NCI-H1417 treated with DMSO at 0.1 percent for 48 hours (cell line): Measurements from ENCODE around the gene NDFIP1.
"Not testable (repeated sequence)": the region's sequence is repeated elsewhere in the genome, so short reads cannot be mapped to it uniquely, and the experiment has no call there.

Source experiments
- DNase-seq: peaks from one replicate; lab custom pipeline; 2025; lab: John Stamatoyannopoulos, UW

The NDFIP1 gene

GRCh38 chr5:142154449-142154841 is 45.9 kb downstream of the NDFIP1 start:
- DNase-seq, result not testable (repeated sequence)

GRCh38 chr5:142156839-142157463 is 48.4 kb downstream of the NDFIP1 start:
- no peak for DNase-seq

GRCh38 chr5:142159354-142159753 is 50.8 kb downstream of the NDFIP1 start:
- no peak for DNase-seq

GRCh38 chr5:142164315-142164714 is 55.7 kb downstream of the NDFIP1 start:
- DNase-seq, result no peak

- no peak for DNase-seq
Measured at GRCh38 chr5:142166754-142167153, 58.2 kb downstream of the NDFIP1 start.

- no peak for DNase-seq
Measured at GRCh38 chr5:142167458-142167857, 58.9 kb downstream of the NDFIP1 start.

GRCh38 chr5:142168365-142168764 is 59.8 kb downstream of the NDFIP1 start:
- DNase-seq, result no peak

- no peak for DNase-seq
Measured at GRCh38 chr5:142170254-142170953, 61.8 kb downstream of the NDFIP1 start.

- no peak for DNase-seq
Measured at GRCh38 chr5:142171270-142171669, 62.7 kb downstream of the NDFIP1 start.

- no peak for DNase-seq
Measured at GRCh38 chr5:142175039-142175438, 66.5 kb downstream of the NDFIP1 start.

GRCh38 chr5:142175461-142176142 is 67.0 kb downstream of the NDFIP1 start:
- DNase-seq, result no peak

- DNase-seq, result no peak
Measured at GRCh38 chr5:142176255-142176654, 67.7 kb downstream of the NDFIP1 start.

GRCh38 chr5:142178651-142179050 is 70.1 kb downstream of the NDFIP1 start:
- DNase-seq, result no peak

- DNase-seq, result no peak
Measured at GRCh38 chr5:142179776-142180387, 71.3 kb downstream of the NDFIP1 start.

GRCh38 chr5:142181096-142181495 is 72.5 kb downstream of the NDFIP1 start:
- no peak for DNase-seq

- DNase-seq, result no peak
Measured at GRCh38 chr5:142181547-142182163, 73.1 kb downstream of the NDFIP1 start.

GRCh38 chr5:142182840-142183239 is 74.3 kb downstream of the NDFIP1 start:
- no peak for DNase-seq

GRCh38 chr5:142183561-142183960 is 75.0 kb downstream of the NDFIP1 start:
- DNase-seq, result no peak

- no peak for DNase-seq
Measured at GRCh38 chr5:142184988-142185387, 76.4 kb downstream of the NDFIP1 start.

GRCh38 chr5:142186514-142186856 is 77.9 kb downstream of the NDFIP1 start:
- DNase-seq, result no peak

- DNase-seq, result no peak
Measured at GRCh38 chr5:142186857-142187594, 78.4 kb downstream of the NDFIP1 start.

GRCh38 chr5:142188691-142189090 is 80.1 kb downstream of the NDFIP1 start:
- not testable (repeated sequence) for DNase-seq
